Smooth muscle cell (in vitro differentiated cells): ENCODE measurements around the gene PPP1CB. TPM values are rescaled to one million over a fixed set of nuclear protein-coding genes. Genes with fewer than 3 reads are reported as not detected.

Source experiments
- DNase-seq: peaks from one replicate; lab custom pipeline; 2025; ENCODE audit not compliant: unreplicated experiment; lab: John Stamatoyannopoulos, UW
- H2AFZ ChIP-seq: fragments of 200-600 bp; sonication (generic); 2 replicates; pipeline ENCODE4 v1.6.0; 2016; ENCODE audit warnings: antibody characterized with exemption, low read depth, mild to moderate bottlenecking
- H3F3A ChIP-seq: fragments of 200-600 bp; sonication (generic); 2 replicates; pipeline ENCODE4 v1.6.0; 2017; ENCODE audit warnings: antibody characterized with exemption, low read depth
- H3K27ac ChIP-seq: fragments of 200-600 bp; sonication (generic); 2 replicates; pipeline ENCODE4 v1.5.1; 2016; ENCODE audit warnings: low read depth, mild to moderate bottlenecking
- H3K27me3 ChIP-seq: fragments of 200-600 bp; sonication (generic); 2 replicates; pipeline ENCODE4 v1.6.1; 2016; ENCODE audit warnings: low read depth, mild to moderate bottlenecking
- H3K36me3 ChIP-seq: fragments of 200-600 bp; sonication (generic); 2 replicates; pipeline ENCODE4 v1.5.1; 2016; ENCODE audit warnings: low read depth
- H3K4me1 ChIP-seq: fragments of 200-600 bp; sonication (generic); 2 replicates; pipeline ENCODE4 v1.5.1; 2016; ENCODE audit warnings: low read depth
- H3K4me2 ChIP-seq: fragments of 200-600 bp; sonication (generic); 2 replicates; pipeline ENCODE4 v1.6.0; 2016; ENCODE audit warnings: mild to moderate bottlenecking
- H3K4me3 ChIP-seq: fragments of 200-600 bp; sonication (generic); 2 replicates; pipeline ENCODE4 v1.5.1; 2016; ENCODE audit warnings: mild to moderate bottlenecking
- H3K79me2 ChIP-seq: fragments of 200-600 bp; sonication (generic); 2 replicates; pipeline ENCODE4 v1.6.0; 2016; ENCODE audit warnings: low read depth, mild to moderate bottlenecking
- H3K9ac ChIP-seq: fragments of 200-600 bp; sonication (generic); 2 replicates; pipeline ENCODE4 v1.6.0; 2016; ENCODE audit warnings: low read depth
- H3K9me3 ChIP-seq: fragments of 200-600 bp; sonication (generic); replicated peaks from 2 replicates; pipeline ENCODE4 v1.5.1; 2016; ENCODE audit warnings: low read depth
- H4K20me1 ChIP-seq: fragments of 200-600 bp; sonication (generic); 2 replicates; pipeline ENCODE4 v1.6.0; 2016; ENCODE audit warnings: low read depth
- CTCF ChIP-seq: fragments of 200-600 bp; sonication (generic); IDR thresholded peaks from 2 replicates; pipeline ENCODE4 v1.5.1; 2017; ENCODE audit warnings: borderline replicate concordance, mild to moderate bottlenecking, antibody characterized with exemption; ENCODE audit not compliant: insufficient read depth, poor library complexity, severe bottlenecking
- WGBS: methylation state at CpG from one replicate; pipeline ENCODE4 v1.1.7; 2016; ENCODE audit warnings: low lambda C conversion rate; 5-methylcytosine and 5-hydroxymethylcytosine counted together
- polyA plus RNA-seq: library from polyadenylated mRNA; unstranded; fragments of >200 nt; fragmentation: Nextera tagmentation; extraction: Ambion mirVana; gene quantifications from 2 replicates; pipeline ENCODE4 v1.2.1, GENCODE V29; 2016
- total RNA-seq: library from RNA; depleted of rRNA; stranded (reverse); fragments of >200 nt; gene quantifications from 2 replicates; pipeline ENCODE4 v1.2.3, GENCODE V29; 2014

The PPP1CB gene
- total and polyA plus RNA-seq, 2 experiments from 2014 or later: 66.8 to 193 TPM

GRCh38 chr2:28752631-28753376, 1.2 kb downstream of the PPP1CB start:
- DNase-seq: no peak
- Histone ChIP-seq H3K9me3 (no peaks in the 10 kb centered on the region), H3K4me2 (peak overlapping the region; percentile 98), H2AFZ (no peak overlapping the region), H3K36me3 (no peaks in the 10 kb centered on the region), H3K4me3 (peak overlapping the region; percentile 98), H4K20me1 (peaks cover 56% of the 10 kb centered on the region), H3K79me2 (peaks cover 59% of the 10 kb centered on the region), H3K27me3 (no peaks in the 10 kb centered on the region), H3F3A (peaks cover 4% of the 10 kb centered on the region), H3K27ac (peak overlapping the region; percentile 96), H3K9ac (peak overlapping the region; percentile 99), H3K4me1 (peaks cover 27% of the 10 kb centered on the region)
- TF ChIP-seq CTCF: no peak
- 1% methylated on average over 14 of the region's 14 CpGs for WGBS

GRCh38 chr2:28754321-28754720, 2.7 kb downstream of the PPP1CB start:
- H3K27ac ChIP-seq: peak overlapping the region; percentile 96
- H3K9me3 ChIP-seq: no peaks in the 10 kb centered on the region
- no peak overlapping the region for H3K9ac ChIP-seq
- no peak overlapping the region for H2AFZ ChIP-seq
- DNase-seq: no peak
- H4K20me1 ChIP-seq: peaks cover 71% of the 10 kb centered on the region
- TF ChIP-seq CTCF: no peak
- peaks cover 74% of the 10 kb centered on the region for H3K79me2 ChIP-seq
- H3K4me2 ChIP-seq: peak overlapping the region; percentile 98
- no peaks in the 10 kb centered on the region for H3K27me3 ChIP-seq
- no peaks in the 10 kb centered on the region for H3K36me3 ChIP-seq
- peaks cover 27% of the 10 kb centered on the region for H3K4me1 ChIP-seq
- peaks cover 4% of the 10 kb centered on the region for H3F3A ChIP-seq
- H3K4me3 ChIP-seq: peak overlapping the region; percentile 98
- WGBS: 9% methylated on average over 4 of the region's 4 CpGs

- H3K27ac ChIP-seq: peak overlapping the region; percentile 96
These were observed 3.8 kb downstream of the PPP1CB start for GRCh38 chr2:28755421-28755820.

More at GRCh38 chr2:28755421-28755820, 3.8 kb downstream of the PPP1CB start:
- WGBS: 29% methylated on average over 3 of the region's 3 CpGs
- Histone ChIP-seq H3K9me3 (no peaks in the 10 kb centered on the region), H2AFZ (no peak overlapping the region), H3F3A (peaks cover 4% of the 10 kb centered on the region), H3K9ac (no peak overlapping the region), H3K79me2 (peaks cover 85% of the 10 kb centered on the region), H3K27me3 (no peaks in the 10 kb centered on the region), H3K4me2 (peak overlapping the region; percentile 98), H3K4me1 (peaks cover 27% of the 10 kb centered on the region), H4K20me1 (peaks cover 82% of the 10 kb centered on the region), H3K4me3 (peak overlapping the region; percentile 98), H3K36me3 (no peaks in the 10 kb centered on the region)
- DNase-seq: no peak
- TF ChIP-seq CTCF: no peak
